Measurements from ENCODE around the gene JOSD1.

Gene JOSD1

DNA sequence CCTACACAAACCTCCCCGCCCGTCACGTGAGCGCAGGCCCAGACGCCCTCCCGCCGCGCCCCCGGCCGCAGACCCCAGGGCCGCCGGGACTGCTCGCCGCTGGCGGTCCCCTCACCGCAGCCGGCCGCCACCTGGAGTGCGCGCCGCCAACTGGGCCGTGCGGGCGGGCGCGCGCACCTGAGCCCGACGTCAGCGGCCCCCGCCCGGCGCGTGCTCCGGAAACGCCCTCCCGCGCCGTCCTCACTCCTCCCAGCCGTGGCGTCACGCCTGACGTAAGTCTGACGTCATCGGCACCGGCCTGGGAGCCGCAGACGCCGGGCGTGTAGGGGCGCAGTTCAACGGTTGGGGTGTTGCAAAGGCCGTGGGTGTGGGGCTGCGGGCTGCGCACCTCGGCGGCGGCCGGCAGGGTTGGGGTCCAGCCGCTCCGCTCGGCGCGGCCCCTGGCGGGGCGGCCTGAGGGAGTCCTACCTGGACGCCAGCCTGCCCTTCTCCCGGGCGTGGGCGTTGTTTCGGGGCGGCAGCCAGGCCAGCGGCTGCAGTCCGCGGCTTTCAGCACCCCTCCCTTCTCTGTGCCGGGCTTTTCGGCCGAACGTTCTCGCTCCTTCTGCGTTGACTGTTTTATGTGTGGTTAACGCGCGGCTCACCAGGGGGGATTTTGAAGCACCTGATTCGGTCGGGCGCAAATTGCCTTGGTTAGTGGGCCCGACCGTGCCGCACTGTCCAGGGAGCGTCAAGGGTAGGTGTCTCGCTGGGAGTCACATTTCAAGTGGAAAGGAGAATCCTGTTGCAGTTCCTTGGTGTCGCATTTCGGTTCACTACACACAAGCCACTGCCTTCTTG, at the start of gene JOSD1:
TSS of gene JOSD1 (minus strand) at position 155 of the 840 bp plus-strand sequence. CDS start 956 bp downstream, outside the sequence.
- DNase-seq (ENCODE audit: low read depth): peak; percentile 97

DNA sequence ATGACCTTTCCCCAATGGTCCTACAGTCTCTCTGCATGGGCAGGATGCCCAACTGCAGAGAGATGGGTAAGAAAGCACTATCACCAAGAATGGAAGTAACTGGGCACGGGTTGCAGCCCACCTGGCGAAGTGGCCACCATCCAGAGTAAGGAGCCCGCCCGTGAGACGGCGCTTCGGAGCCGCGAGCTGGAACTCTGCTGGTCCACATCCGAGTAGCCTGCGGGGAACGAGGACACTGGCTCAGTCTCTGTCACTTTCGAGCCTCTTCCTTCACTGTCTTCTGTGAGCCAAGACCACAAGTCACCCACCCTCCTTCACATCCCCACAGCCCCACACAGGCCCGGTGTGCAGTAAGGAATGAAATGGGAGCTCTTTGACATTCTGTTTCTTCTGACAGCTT, 49.4 kb upstream of the JOSD1 start:
- DNase-seq (ENCODE audit: low read depth): no peak

DNA sequence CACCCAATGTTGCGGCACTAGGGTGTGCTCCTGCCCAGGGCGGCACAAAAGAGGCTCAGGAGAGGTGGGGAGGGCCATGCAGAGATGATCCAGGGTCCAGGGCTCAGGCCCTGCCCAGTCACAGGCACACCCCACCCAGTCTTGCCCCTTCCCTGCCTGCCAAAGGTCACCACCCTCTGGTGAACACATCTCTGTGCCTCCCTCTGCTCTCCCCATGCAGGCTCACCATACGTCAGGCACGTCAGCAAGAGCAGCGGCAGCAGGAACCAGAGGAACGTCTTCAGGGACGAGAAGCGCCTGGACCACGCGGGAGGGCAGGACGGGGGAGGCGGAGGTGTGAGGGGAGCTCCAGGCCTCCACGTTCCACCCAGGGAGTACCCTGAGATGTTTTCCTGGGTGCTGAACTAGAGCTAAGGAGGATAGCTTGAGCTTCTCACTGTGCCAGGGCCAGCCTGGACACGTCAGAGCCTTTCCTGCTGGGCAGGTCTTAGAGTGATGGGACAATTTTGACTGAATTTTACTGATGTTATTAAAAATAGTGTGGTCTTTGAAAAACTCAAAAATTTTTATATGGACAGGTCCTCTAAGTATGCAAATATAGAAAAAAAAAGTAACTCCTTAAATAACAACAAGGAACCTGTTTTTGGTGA, 47.9 kb upstream of the JOSD1 start:
- DNase-seq (ENCODE audit: low read depth): no peak

DNA sequence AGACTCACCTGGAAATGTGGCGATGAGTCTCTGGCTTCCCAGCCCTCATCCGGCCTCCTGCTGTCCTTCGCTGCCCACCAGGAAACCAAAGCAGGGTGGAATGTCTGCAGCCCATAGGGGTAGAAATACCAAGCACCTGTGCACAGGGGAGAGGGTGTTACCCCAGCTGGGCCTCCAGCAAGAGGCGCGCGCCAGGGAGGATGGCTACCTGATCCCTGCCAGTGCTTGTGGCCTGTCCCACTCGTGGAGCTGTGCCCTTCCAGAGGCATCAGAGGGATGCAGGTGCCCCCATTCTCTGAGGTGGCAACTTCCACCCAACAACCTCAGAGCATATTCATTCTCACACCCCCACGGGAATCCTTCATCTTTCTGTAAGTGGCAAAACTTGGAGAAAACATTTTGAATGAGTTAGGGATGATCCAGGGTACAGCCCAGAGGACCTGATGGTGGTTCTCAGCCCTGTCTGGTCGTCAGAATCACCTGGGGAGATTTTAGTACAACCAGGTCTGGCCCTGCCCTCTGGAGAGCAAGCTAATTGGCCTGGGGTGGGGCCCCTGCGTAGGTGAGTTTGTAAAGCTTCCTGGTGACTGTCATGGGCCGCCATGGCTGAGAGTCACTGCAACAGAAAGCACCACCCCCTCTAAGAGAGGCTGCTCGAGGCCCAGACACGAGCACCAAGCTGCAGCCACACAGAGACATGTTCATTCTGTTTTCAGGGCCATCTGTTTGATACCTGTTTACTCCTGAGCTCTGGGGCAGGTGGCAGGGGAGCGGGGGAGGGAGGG, 45.1 kb upstream of the JOSD1 start:
- no peak for DNase-seq (ENCODE audit: low read depth)

DNA sequence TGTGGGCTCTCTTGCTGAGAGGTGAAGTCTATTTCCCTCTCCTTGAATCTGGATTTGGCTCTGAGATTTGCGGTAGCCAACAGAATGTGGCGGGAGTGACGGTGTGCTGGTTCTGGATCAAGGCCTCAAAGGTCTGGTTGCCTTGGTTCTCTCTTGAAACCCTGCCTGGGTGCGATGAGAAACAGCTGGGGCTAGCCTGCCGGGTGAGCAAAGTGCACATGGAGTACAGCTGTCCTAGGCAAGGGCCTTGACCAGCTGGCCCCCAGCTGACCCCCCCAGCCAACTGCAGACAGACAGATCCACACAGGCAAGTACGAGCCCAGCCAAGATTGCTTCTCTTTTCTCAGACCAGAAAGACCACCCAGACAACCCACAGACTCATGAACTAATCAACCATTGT, 44.2 kb upstream of the JOSD1 start:
- no peak for DNase-seq (ENCODE audit: low read depth)

DNA sequence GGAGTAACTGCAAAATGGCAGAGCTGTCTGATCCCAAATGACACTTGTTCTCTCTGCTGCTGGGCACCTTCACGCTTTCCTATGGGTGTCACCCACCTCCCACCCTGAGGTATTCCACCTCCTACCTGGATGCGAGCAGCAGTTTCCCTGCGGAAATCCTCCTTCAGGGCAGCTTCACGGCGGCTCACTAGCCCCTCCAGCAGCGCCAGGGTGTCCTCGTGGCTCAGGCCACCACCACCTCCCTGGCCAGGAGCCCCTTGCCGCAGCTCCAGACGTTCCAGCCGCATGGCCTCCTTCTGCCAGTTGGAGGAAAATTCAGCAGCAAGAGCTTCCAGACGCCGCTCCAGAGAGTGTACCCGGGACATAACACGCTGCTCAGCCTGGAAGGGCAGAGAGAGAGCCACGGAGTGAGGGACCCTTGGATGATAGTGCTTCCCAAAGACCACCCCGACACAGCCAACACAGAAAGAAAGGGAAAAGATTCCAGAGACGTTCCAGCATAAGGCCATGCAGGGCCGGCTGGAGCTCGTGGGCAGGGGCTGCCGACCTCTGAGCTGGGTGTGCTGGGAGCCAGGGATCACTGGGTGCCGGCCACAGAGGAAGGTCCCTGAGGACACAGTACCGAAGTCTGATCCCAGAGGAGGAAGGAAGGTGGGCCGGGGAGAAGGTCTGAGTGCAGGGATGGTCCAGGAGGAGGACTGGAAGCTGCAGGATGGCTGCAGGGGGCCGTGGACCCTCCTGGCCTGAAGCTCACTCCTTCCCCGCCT, 41.6 kb upstream of the JOSD1 start:
- no peak for DNase-seq (ENCODE audit: low read depth)

DNA sequence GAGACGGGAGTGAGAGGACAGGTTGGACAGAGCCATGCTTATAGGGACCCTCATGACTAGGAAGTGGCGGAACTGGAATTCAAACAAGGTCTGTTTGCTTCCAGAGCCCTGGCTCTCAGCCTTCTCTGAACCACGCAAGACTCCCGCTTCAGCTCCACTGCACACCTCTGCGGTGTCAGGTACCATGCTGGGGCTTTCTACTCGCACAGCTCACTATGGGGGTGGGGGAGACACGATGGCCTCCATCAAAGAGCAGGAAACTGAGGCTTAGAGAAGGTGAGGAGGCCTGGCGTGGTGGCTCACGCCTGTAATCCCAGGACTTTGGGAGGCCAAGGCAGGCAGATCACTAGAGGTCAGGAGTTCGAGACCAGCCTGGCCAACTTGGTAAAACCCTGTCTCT, 40.8 kb upstream of the JOSD1 start:
- no peak for DNase-seq (ENCODE audit: low read depth)

DNA sequence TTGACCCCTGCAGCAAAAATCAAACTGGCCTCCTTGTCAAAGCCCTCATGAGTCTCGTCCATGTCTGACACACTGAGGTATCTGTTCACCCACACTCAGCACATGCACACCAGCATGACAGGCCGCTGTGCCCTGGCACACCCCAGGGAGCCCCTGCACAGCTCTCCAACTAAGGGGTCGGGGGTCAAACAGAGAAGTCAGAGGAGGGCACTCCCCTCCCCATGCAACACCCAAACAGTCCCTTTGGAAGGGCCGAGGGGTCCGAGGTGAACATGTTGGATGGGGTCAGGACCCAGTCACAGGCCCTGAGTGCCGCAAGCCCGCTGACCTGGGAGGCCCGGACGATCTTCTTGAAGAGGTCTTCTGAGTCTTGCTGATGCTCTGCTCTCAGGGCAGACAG, 40.4 kb upstream of the JOSD1 start:
- DNase-seq (ENCODE audit: low read depth): no peak

DNA sequence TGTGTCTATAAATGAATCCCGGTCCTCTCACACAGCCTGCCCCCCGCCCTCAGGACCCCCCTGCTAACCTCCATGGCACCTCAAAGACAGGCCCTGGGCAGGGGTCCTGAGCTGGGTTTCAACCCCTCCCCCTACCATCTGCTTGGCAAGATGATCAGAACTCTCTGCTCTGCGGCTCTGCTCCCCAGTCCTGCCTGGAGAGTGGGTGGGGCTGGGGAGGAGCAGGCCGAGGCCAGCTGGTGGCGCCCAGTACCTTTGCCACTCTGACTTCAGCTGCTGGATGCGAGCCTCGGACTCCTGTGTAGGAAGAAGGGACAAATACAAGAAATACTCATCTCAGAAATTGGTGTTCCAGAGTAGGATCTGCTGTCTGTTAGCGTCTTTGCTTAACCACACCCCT, 40.0 kb upstream of the JOSD1 start:
- no peak for DNase-seq (ENCODE audit: low read depth)

DNA sequence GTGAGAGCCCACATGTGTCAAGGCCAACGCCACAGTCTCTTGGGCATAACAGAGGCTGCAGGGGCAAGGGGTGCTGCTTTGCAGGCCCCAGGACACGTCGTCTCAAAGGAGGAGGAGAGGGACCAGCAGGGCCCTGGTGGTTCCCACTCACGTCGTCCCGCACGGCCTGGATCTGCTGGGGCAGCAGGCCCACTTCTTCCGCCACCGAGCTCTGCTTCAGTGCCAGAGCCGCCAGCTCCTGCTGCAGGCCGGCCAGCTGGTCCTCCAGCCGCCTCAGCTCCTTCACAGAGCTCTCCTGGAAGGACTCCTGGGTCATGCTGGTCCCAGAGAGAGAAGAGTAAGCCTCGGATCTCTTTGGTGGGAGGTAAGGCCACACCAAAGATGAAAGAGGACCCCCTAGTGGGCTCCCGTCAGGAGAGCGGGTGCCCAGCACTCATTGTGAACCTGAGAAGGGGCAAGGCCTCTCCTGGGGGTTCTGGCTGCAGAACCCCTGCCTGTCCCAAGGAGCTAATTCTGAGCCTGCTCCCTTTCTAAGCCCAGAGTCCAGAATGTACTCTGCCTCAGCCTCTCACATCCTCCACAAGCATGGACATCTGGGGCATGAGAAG, 39.5 kb upstream of the JOSD1 start:
- no peak for DNase-seq (ENCODE audit: low read depth)

DNA sequence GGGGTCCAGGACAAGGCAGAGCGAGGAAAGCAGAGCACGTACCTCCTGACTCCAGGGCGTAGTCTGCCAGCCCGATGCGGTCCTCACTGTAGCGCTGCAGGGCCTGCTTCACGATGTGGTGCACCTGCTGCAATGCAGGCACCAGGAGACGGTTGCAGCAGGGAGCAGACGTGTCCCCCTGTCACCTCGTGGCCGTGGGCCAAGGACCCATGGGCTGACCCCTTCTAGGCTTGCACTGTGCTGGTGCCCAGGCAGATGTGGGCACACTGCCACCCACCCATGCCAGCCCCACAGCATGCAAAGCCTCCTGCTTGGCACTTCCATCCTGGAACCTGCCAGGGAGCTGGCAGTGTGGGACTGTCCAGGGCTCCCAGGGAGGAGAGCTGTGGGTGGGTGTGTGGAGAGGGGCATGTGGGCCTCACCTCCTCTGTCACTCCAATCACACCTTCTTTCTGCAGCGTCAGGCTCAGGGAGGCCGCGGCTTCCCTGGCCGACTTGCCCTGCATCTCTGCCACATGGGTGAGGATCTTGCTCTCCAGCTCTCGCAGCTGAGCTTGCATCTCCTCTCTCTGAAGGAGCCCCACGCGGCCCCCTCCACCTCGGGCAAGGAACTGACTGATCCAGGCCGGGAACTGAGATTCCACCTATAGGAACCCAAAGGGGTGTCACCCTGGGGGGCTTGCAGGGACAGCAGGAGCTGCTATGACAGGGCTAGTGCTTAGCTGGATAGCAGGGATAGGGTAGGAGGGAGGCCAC, 38.7 kb upstream of the JOSD1 start:
- DNase-seq (ENCODE audit: low read depth): no peak

DNA sequence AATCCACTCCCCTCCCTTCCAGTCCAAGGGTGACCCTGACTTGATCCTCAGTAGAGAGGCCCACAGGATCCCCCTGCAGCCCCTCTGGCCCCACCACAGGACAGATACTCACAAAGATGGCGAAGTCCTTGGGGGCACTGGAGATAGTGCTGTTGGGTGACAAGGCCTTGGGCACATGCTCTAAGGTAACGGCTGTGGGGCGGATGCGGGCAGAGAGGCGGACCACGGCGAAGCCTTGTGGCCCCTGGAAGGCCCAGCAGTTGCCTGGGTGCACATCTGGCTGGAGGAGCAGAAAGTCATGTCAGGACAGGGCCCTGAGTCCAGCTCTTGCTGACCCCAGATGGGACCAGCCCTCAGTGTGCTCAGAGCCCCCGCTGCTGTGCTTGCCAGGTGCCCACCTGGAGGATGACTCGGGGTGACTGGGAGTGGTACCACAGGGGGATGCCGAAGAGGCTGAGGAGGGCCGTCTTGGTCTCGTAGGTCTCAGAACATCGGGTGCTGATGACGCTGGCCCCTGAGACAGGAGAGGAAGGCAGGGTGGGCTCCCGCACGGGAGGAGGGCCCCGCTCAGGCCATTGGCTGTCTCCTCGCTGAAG, 37.8 kb upstream of the JOSD1 start:
- no peak for DNase-seq (ENCODE audit: low read depth)

DNA sequence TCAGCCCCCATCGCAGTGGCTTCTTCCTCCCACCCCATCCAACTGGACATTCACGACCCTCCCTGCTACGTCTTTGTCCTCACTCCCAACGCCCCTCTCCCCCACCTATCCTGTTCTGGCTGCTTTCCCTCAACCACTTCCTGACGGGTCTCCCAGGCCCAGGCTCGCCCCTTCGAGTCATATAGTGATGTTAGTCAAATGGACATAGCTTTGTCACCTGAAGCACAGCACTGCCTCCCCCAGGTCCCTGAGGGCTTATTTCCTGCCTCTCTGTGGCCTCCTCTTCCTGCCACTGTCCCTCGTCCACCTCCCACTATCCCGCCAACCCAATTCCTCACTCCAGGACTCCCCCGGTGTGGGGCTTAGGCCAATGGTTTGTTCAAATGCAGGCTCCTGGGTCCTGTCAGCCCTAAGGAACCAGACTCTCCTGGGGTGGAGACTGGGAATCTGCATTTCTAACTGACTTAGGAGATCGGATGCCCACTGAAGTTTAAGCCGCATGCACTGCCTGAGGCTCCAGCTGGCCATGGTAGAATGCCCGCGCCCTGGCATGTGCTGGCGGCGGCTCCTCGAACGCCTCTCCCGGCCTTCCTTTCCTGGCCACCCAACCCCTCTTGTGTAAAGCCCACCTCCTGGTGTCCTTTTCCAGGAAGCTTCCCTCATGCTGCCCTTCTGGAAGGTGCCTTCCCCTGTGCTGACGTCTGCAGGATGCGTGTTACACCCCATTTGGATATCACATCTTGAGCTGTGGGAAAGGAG, 36.7 kb upstream of the JOSD1 start:
- no peak for DNase-seq (ENCODE audit: low read depth)

DNA sequence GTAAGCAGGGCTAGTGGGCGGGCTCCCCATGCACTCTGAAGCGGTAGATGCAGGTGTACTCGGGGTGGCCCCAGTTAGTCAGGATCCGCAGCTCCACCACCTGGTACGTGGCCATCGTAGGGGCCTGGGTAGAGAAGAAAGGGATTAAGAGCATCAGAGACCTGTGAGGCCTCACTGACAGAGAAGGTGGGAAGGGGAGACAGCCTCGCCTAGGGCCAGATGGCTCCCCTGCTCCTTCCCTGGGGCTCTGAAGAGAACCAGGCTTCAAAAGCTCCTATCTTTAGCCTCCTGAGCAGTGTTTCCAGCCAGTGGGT, 35.5 kb upstream of the JOSD1 start:
- DNase-seq (ENCODE audit: low read depth): no peak

DNA sequence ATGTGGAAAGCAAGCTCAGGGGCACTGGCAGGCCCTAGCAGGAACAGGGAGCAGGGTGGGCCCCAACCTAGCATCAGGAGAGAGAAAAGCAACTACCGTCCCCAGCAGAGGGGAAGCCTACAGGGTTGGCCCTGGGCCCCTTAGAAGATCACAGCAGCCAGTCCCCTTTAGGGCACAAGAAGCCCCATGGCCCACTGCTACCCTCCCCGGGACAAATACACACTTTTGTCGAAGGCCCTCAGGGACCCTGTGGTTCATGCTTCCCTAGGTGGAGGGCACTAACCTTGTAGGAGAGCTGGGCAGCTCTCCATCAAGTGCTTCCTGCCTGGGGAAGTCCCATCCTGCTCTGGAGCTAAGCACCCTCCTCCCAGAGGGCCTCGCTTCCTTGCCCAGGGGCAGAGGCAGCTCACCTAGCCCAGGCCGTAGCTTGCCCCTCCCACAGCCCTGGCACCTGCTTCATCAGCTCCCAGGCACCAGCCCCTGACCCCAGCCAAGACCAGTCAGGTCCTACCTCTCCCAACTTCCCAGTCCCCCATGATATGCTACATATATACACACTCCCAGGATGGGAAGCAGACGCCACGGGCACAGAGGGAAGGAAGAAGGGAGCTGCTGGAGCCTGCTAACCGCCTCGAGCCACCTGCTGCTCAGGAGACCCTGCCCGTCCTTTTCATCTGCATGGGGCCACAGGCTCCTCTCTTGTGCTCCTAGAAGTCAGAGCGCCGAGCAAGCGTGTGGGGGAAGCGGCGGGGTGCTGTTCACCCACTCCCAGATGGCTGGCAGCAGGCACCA, 34.9 kb upstream of the JOSD1 start:
- no peak for DNase-seq (ENCODE audit: low read depth)

DNA sequence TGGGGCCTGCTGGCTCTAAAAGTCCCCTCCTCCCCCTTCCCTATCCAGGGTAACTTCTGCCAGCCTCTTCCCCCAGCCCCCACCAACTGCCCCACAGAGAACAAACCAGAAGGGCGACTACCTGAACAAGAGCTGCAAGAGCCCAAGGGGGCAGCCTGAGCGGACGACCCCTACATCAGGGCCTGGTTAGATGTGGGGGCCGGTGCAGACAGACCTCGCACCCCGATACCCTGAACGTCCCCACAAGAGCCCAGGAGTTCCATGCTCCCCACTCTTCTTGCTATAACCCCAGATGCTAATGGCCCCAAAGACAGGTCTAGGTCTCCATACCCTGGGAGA, 34.4 kb upstream of the JOSD1 start:
- DNase-seq (ENCODE audit: low read depth): no peak

DNA sequence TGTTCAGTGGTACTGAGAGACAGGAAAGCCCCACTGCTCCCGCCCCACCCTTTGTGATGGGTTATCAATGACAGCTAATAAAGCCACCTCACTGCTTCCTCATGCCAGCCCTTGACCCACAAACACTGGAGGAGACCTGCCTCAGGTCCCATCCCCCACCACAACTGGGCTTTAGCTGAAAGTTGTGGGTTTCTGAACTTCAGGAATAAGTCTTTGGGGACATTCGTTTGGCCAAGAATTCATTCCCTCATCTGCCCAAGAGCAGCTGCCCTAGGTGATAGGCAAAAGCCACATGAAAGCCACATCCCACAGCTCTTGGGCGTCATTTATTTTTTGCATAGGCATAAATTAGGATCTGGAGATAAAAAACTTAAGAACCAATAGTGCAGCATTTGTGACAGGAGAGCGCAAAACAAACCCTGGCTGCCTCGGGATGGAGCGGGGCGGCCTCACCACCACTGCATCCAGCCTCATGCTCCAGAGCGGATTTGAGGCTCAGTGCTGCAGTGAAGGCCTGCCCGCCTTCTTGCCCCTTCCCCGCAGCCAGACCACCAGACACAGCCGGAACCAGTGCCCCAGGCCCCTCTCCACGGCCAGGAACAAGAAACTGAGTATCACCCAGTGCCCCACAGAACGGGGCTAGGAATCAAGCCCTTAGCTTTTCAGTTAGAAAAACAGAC, 33.8 kb upstream of the JOSD1 start:
- no peak for DNase-seq (ENCODE audit: low read depth)

DNA sequence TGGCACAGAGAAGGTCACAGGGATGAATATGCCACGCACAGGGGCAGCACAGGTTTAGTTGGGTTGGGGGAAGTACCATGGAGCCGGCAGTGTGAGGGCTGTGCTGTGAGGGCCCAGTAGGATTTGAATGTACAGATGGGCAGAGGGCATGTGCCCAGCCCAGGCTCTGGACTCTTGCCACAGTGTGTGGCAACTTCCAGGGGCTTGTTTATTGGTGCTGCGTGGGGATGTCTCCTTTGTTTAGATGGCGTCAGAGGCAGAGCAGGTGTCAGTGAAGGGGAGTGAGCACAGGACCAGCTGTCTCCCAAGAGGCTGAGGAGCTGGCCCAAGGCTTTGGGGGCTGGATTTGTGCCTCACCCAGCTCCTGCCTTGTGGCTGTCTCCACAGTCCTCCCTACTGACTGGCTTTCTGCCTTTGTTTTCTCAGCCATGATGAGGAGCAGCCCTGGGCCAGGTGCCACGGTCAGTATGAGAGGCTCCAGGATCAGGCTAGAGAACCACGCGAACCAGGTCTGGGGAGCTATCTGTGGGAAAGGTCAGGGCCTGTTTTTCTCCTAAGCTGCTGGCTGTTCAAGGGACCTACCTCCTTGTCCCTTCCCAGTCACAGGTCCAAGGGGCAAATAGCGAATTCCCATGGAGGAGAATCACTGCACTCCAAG, 33.1 kb upstream of the JOSD1 start:
- no peak for DNase-seq (ENCODE audit: low read depth)
